A549 (cell line): ENCODE data around the gene THBD. TPM values are rescaled to one million over a fixed set of nuclear protein-coding genes. Genes with fewer than 3 reads are reported as not detected.

Source experiments
- ATAC-seq, 2 experiments: fragments of 200-7000 bp in 1 of 2; fragments of >200 bp in 1 of 2; cut with Nextera tagmentation in 1 of 2; cut with Tn5 transposase in 1 of 2; 3 replicates each; pipeline versions ENCODE4 v1.8.0 to v1.9.1; 2018 to 2020; ENCODE audit warnings: mild to moderate bottlenecking in 1 of 2, moderate library complexity in 1 of 2
- CTCF ChIA-PET: fragments of 300-600 bp; sonication (Branson Sonifier 250); formaldehyde crosslinking; extraction: SDS; loops from one replicate; lab custom pipeline; 2021; ENCODE audit warnings: antibody characterized with exemption, inconsistent platforms; lab: Yijun Ruan, JAX
- POLR2A ChIA-PET: fragments of 350-600 bp; formaldehyde crosslinking; extraction: SDS; loops from one replicate; lab custom pipeline; 2021; ENCODE audit warnings: antibody characterized with exemption, inconsistent platforms; lab: Yijun Ruan, JAX
- DNase-seq, 2 experiments: peaks; one replicate each; pipeline versions ENCODE4 v3.0.0 to v3.0.0-alpha.2; 2011 to 2016; ENCODE audit warnings: low read depth in 1 of 2, low spot score in 1 of 2
- FAIRE-seq: peaks from 2 replicates; lab custom pipeline; 2011; peaks lifted over from hg19 to GRCh38; lab: Jason Lieb, UNC
- H3K27ac ChIP-seq, 2 experiments: fragments of >200 bp; sonication (Bioruptor Twin); formaldehyde crosslinking; 3 replicates each; pipeline ENCODE4 v1.5.1; 2016 to 2017
- H3K4me1 ChIP-seq: fragments of >200 bp; sonication (Bioruptor Twin); formaldehyde crosslinking; 3 replicates; pipeline ENCODE4 v1.6.1; 2016
- H3K4me2 ChIP-seq: fragments of >200 bp; sonication (Bioruptor Twin); formaldehyde crosslinking; 3 replicates; pipeline ENCODE4 v1.6.1; 2016
- H3K4me3 ChIP-seq: fragments of >200 bp; sonication (Bioruptor Twin); formaldehyde crosslinking; 3 replicates; pipeline ENCODE4 v1.5.1; 2016
- H3K9me3 ChIP-seq: fragments of >200 bp; sonication (Bioruptor Twin); formaldehyde crosslinking; 3 replicates; pipeline ENCODE4 v1.6.1; 2016
- EP300 ChIP-seq, 2 experiments: fragments of >200 bp; sonication (Bioruptor Twin); formaldehyde crosslinking; IDR thresholded peaks; 2 replicates in 1 of 2; 3 replicates in 1 of 2; pipeline ENCODE4 v1.6.1; 2016 to 2017
- FOSB ChIP-seq: fragments of 250-450 bp; sonication (Bioruptor Pico); IDR thresholded peaks from 2 replicates; pipeline ENCODE4 v1.5.0; 2020; ENCODE audit warnings: mild to moderate bottlenecking, moderate library complexity
- HOXB5 ChIP-seq: fragments of 250-450 bp; sonication (Bioruptor Pico); IDR thresholded peaks from 2 replicates; pipeline ENCODE4 v1.5.0; 2020; ENCODE audit warnings: mild to moderate bottlenecking, moderate library complexity
- JUN ChIP-seq, 2 experiments: fragments of >200 bp; sonication (Bioruptor Twin); formaldehyde crosslinking; IDR thresholded peaks; 2 replicates in 1 of 2; 3 replicates in 1 of 2; pipeline ENCODE4 v1.6.1; 2016 to 2017
- KDM5A ChIP-seq: fragments of 200-600 bp; sonication (generic); IDR thresholded peaks from 2 replicates; pipeline ENCODE4 v1.6.1; 2016; ENCODE audit warnings: antibody characterized with exemption, mild to moderate bottlenecking
- NPAS2 ChIP-seq: fragments of 250-450 bp; sonication (Bioruptor Pico); IDR thresholded peaks from 2 replicates; pipeline ENCODE4 v1.8.0; 2022; ENCODE audit warnings: mild to moderate bottlenecking, moderate library complexity, borderline replicate concordance
- NR3C1 ChIP-seq: fragments of >200 bp; sonication (Bioruptor Twin); formaldehyde crosslinking; IDR thresholded peaks from 3 replicates; pipeline ENCODE4 v1.6.1; 2017
- POLR2A ChIP-seq: IDR thresholded peaks from 2 replicates; pipeline ENCODE4 v1.6.1; 2012; ENCODE audit warnings: mild to moderate bottlenecking, low read length
- POLR2AphosphoS2 ChIP-seq: conservative IDR thresholded peaks from 2 replicates; pipeline ENCODE4 v1.6.1; 2012; ENCODE audit warnings: low read length, improper control_type of control experiment, inconsistent platforms
- RFX5 ChIP-seq: fragments of 450-650 bp; IDR thresholded peaks from 2 replicates; pipeline ENCODE4 v1.7.1; 2014; ENCODE audit warnings: antibody characterized with exemption, mild to moderate bottlenecking, moderate library complexity
- RNF2 ChIP-seq: fragments of 200-600 bp; sonication (generic); IDR thresholded peaks from 2 replicates; pipeline ENCODE4 v1.6.1; 2016; ENCODE audit warnings: low read depth, mild to moderate bottlenecking, antibody characterized with exemption, moderate library complexity, borderline replicate concordance
- ZNF302 ChIP-seq: fragments of 250-450 bp; sonication (Bioruptor Pico); IDR thresholded peaks from 2 replicates; pipeline ENCODE4 v1.9.0; 2021; ENCODE audit warnings: inconsistent platforms, mild to moderate bottlenecking, moderate library complexity
- WGBS: methylation state at CpG from one replicate; pipeline ENCODE4 v1.1.6; 2017; ENCODE audit errors: missing lambda C conversion rate; 5-methylcytosine and 5-hydroxymethylcytosine counted together
- polyA plus RNA-seq, 4 experiments: library from polyadenylated mRNA; depleted of rRNA in 3 of 4; stranded (reverse); fragments of >200 nt; fragmentation: RNase III in 1 of 4; extraction: RNeasy Plus Mini Kit Qiagen cat#74134 plus additional on column Dnase treatment in 1 of 4; gene quantifications; 2 replicates in 3 of 4; 3 replicates in 1 of 4; pipeline ENCODE4 v1.2.3, GENCODE V29; 2011 to 2017
- TF ChIP-seq, protein P1 (sequence below): fragments of 150-350 bp; IDR thresholded peaks from 2 replicates; pipeline ENCODE4 v1.6.1; 2014; ENCODE audit warnings: low read depth, mild to moderate bottlenecking, low read length
- TF ChIP-seq, protein P2 (sequence below): IDR thresholded peaks from 2 replicates; pipeline ENCODE4 v1.6.1; 2012
- TF ChIP-seq, protein P3 (sequence below): fragments of 450-650 bp; IDR thresholded peaks from 2 replicates; pipeline ENCODE4 v1.6.1; 2014; ENCODE audit warnings: antibody characterized with exemption
- TF ChIP-seq, protein P4 (sequence below): fragments of >200 bp; sonication (Bioruptor Twin); formaldehyde crosslinking; IDR thresholded peaks from 3 replicates; pipeline ENCODE4 v1.5.1; 2016

THBD gene
- polyA plus RNA-seq, 2 of the 4 experiments (the other 2 are of a cell fraction): 25.8 to 29.6 TPM

DNA sequence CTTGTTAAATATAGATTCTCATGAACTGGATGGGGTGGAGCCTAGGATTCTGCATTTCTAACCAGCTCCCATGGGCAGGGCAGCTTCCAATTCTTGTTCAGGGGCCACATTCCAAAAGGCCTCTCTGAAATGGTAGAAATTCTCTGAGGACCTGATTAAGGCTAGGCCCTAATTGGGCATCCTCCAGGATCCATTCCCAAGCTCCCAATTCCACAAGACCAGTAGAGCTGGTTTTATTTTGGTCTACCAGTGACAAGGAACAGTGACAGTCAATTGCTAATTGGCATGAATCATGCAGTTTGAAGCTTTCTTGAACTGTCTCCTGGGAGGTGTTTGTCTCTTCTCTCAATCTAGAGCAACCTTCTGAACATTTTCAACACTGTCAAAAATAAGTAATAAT, 3.0 kb downstream of the THBD start:
- peak overlapping the region; percentile 79 for H3K4me2 ChIP-seq
- FAIRE-seq (no peak), DNase-seq (no peak), ATAC-seq (no peak)
- ChIA-PET CTCF (interaction anchor here (0.6 to 11.1 kb wide), 10 partner anchors 8 to 354 kb away, joined by 3 to 190 read pairs (median 10); no protein-coding TSS in a partner anchor), POLR2A (interaction anchor here (1.3 to 1.8 kb wide), 3 partner anchors 84 to 283 kb away, joined by 3 to 7 read pairs (median 4); no protein-coding TSS in a partner anchor)
- no peaks in the 10 kb centered on the region for H3K9me3 ChIP-seq
- peak overlapping the region; percentile 72 for H3K4me3 ChIP-seq
- peak overlapping the region; percentile 38 to 93 for H3K27ac ChIP-seq
- TF ChIP-seq NR3C1 (no peak), ZNF302 (CRISPR knock-in tag) (no peak), HOXB5 (no peak), RFX5 (no peak), FOSB (no peak), EP300 (IDR thresholded peaks at IDR 0.05) (no peak), NPAS2 (no peak), KDM5A (no peak), POLR2A (no peak)
- TF ChIP-seq, protein P1, sequence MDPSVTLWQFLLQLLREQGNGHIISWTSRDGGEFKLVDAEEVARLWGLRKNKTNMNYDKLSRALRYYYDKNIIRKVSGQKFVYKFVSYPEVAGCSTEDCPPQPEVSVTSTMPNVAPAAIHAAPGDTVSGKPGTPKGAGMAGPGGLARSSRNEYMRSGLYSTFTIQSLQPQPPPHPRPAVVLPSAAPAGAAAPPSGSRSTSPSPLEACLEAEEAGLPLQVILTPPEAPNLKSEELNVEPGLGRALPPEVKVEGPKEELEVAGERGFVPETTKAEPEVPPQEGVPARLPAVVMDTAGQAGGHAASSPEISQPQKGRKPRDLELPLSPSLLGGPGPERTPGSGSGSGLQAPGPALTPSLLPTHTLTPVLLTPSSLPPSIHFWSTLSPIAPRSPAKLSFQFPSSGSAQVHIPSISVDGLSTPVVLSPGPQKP: no peak
- TF ChIP-seq, protein P2, sequence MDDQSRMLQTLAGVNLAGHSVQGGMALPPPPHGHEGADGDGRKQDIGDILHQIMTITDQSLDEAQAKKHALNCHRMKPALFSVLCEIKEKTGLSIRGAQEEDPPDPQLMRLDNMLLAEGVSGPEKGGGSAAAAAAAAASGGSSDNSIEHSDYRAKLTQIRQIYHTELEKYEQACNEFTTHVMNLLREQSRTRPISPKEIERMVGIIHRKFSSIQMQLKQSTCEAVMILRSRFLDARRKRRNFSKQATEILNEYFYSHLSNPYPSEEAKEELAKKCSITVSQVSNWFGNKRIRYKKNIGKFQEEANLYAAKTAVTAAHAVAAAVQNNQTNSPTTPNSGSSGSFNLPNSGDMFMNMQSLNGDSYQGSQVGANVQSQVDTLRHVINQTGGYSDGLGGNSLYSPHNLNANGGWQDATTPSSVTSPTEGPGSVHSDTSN: no peak
- peaks cover 45% of the 10 kb centered on the region for H3K4me1 ChIP-seq

DNA sequence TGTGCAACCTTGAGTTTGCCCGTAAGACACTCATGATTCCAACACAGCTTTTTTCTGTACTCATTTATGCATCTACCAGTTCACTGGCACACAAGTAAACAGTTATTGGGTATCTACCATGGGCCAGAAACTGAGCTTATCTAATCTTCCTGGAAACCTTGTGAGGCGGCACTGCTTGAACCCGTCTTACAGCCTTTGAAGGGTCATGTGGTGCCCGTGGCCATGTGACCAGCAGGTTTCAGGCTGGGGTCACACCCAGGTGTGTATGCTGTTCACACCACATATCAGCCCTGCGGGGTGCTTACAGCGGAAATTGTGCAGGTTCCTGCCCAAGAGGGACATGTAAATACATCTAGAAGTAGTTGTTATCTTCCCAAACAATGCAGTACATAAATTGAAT, 6.1 kb downstream of the THBD start:
- peaks cover 48% of the 10 kb centered on the region for H3K4me1 ChIP-seq
- no peak for DNase-seq
- H3K4me2 ChIP-seq: no peak overlapping the region
- ChIA-PET POLR2A (no interaction called here), CTCF (interaction anchor here (0.5 to 2.3 kb wide), 8 partner anchors 9 to 457 kb away, joined by 3 to 12 read pairs (median 4); no protein-coding TSS in a partner anchor)
- TF ChIP-seq JUN (IDR thresholded peaks at IDR 0.05): no peak
- TF ChIP-seq, protein P3, sequence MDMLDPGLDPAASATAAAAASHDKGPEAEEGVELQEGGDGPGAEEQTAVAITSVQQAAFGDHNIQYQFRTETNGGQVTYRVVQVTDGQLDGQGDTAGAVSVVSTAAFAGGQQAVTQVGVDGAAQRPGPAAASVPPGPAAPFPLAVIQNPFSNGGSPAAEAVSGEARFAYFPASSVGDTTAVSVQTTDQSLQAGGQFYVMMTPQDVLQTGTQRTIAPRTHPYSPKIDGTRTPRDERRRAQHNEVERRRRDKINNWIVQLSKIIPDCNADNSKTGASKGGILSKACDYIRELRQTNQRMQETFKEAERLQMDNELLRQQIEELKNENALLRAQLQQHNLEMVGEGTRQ: peak; percentile 47; the same call in 1 of the 2 replicates
- H3K9me3 ChIP-seq: no peaks in the 10 kb centered on the region
- no peak overlapping the region for H3K4me3 ChIP-seq
- 74% methylated on average over 6 of the region's 6 CpGs for WGBS
- no peak for FAIRE-seq
- peak overlapping the region in 1 of 2 experiments; percentile 14; a peak in 1 of 6 replicates for H3K27ac ChIP-seq
- ATAC-seq: no peak

DNA sequence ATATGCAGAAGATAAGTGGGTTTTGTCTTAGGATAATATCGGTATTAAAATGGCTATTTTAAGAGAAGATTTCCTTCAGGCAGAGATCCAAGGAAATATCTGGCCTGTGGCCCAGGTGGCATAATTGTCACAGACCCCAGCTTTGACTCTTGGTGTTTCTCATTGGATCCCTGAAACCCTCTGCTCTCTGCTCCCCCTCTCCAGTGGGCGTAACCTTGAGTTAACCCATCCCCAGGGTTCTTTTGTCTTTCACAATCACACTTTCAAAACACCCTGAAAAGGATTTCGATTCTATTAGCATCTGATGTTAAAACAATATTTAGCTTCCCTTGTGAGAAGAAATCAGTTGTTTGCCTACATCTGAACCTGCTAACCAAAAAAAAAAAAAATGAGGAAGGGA, 7.2 kb downstream of the THBD start:
- Histone ChIP-seq H3K4me1 (peaks cover 37% of the 10 kb centered on the region), H3K4me2 (no peak overlapping the region), H3K9me3 (no peaks in the 10 kb centered on the region), H3K4me3 (no peak overlapping the region), H3K27ac (peak overlapping the region in 1 of 2 experiments; percentile 53; a peak in 1 of 6 replicates)
- FAIRE-seq (no peak), ATAC-seq (no peak), DNase-seq (no peak)
- CTCF ChIA-PET: interaction anchor here (0.7 to 2.3 kb wide), 6 partner anchors 9 to 350 kb away, joined by 3 to 12 read pairs (median 4); no protein-coding TSS in a partner anchor
- POLR2A ChIA-PET: no interaction called here
- TF ChIP-seq, protein P4, sequence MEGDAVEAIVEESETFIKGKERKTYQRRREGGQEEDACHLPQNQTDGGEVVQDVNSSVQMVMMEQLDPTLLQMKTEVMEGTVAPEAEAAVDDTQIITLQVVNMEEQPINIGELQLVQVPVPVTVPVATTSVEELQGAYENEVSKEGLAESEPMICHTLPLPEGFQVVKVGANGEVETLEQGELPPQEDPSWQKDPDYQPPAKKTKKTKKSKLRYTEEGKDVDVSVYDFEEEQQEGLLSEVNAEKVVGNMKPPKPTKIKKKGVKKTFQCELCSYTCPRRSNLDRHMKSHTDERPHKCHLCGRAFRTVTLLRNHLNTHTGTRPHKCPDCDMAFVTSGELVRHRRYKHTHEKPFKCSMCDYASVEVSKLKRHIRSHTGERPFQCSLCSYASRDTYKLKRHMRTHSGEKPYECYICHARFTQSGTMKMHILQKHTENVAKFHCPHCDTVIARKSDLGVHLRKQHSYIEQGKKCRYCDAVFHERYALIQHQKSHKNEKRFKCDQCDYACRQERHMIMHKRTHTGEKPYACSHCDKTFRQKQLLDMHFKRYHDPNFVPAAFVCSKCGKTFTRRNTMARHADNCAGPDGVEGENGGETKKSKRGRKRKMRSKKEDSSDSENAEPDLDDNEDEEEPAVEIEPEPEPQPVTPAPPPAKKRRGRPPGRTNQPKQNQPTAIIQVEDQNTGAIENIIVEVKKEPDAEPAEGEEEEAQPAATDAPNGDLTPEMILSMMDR: no peak
- no peak for TF ChIP-seq POLR2AphosphoS2
- TF ChIP-seq RNF2: no peak
- 60% methylated on average over 3 of the region's 3 CpGs for WGBS
